SU-DHL-6 (cell line): ENCODE measurements around the gene PANX2.

Experiments
- EZH2phosphoT487 ChIP-seq: fragments of 200-600 bp; sonication (generic), shearing (Covaris generic); conservative IDR thresholded peaks from 2 replicates; pipeline ENCODE4 v1.6.1; 2018; ENCODE audit warnings: mild to moderate bottlenecking, antibody characterized with exemption, low read length, moderate library complexity, mixed read lengths
- TF ChIP-seq, protein P1 (sequence below): fragments of 200-600 bp; sonication (generic); IDR thresholded peaks from one replicate; pipeline ENCODE4 v1.5.1; 2017; ENCODE audit warnings: antibody characterized with exemption, mild to moderate bottlenecking, low read length, moderate library complexity; ENCODE audit not compliant: insufficient read depth, poor library complexity, severe bottlenecking

DNA sequence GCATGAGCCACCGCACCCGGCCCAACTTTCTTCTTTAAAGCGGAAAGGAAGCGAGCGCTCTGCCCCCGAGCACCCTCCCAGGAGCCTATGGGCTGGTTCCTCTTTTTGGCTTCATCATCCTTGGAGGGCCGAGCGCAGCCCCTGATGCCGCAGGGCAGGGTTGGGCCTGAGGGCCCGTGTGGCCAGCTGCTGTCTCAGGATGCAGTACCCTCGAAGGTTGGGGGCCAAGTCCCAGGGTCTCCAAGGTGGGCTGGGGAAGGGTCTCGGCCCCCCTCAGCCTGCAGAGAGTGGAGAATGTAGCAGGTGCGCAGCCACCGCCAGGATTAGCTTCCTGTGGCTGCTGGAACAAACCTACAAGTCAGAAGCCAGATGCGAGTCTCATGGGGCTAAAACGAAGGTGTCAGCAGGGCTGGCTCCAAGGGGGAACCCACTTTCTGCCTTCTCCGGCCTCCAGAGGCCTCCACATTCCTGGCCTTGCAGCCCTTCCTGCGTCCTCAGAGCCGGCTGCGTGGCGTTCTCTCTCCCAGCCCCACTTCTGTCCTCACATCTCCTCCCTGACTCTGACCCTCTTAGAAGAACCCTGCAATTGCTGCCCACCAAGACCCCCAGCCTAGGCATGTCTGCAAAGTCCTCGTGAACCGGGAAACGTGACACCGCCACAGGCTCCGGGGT, 2.9 kb downstream of the PANX2 start:
- TF ChIP-seq, protein P1, sequence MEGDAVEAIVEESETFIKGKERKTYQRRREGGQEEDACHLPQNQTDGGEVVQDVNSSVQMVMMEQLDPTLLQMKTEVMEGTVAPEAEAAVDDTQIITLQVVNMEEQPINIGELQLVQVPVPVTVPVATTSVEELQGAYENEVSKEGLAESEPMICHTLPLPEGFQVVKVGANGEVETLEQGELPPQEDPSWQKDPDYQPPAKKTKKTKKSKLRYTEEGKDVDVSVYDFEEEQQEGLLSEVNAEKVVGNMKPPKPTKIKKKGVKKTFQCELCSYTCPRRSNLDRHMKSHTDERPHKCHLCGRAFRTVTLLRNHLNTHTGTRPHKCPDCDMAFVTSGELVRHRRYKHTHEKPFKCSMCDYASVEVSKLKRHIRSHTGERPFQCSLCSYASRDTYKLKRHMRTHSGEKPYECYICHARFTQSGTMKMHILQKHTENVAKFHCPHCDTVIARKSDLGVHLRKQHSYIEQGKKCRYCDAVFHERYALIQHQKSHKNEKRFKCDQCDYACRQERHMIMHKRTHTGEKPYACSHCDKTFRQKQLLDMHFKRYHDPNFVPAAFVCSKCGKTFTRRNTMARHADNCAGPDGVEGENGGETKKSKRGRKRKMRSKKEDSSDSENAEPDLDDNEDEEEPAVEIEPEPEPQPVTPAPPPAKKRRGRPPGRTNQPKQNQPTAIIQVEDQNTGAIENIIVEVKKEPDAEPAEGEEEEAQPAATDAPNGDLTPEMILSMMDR, result no peak
- TF ChIP-seq EZH2phosphoT487, result no peak
